ENCODE results near the gene EDC4. TPM values are rescaled to one million over a fixed set of nuclear protein-coding genes. Genes with fewer than 3 reads are reported as not detected.

Gene EDC4
- total RNA-seq: 43.3 and 46.4 TPM in 2 replicates

GRCh38 chr16:67872631-67873434 lies at the start of gene EDC4:
TSS of gene EDC4 (plus strand) at chr16:67873052. CDS start at chr16:67873262, 210 bp downstream.

GRCh38 chr16:67841816-67842508 lies 30.9 kb upstream of the EDC4 start, which contains the start of gene THAP11:
TSS of gene THAP11 (plus strand) at chr16:67842320. CDS start at chr16:67842555, 235 bp downstream.

GRCh38 chr16:67846320-67847063 lies 26.4 kb upstream of the EDC4 start, which contains the start of gene NUTF2:
TSS of gene NUTF2 (plus strand) at chr16:67846933. CDS start at chr16:67865131, 18,198 bp downstream.

DNA sequence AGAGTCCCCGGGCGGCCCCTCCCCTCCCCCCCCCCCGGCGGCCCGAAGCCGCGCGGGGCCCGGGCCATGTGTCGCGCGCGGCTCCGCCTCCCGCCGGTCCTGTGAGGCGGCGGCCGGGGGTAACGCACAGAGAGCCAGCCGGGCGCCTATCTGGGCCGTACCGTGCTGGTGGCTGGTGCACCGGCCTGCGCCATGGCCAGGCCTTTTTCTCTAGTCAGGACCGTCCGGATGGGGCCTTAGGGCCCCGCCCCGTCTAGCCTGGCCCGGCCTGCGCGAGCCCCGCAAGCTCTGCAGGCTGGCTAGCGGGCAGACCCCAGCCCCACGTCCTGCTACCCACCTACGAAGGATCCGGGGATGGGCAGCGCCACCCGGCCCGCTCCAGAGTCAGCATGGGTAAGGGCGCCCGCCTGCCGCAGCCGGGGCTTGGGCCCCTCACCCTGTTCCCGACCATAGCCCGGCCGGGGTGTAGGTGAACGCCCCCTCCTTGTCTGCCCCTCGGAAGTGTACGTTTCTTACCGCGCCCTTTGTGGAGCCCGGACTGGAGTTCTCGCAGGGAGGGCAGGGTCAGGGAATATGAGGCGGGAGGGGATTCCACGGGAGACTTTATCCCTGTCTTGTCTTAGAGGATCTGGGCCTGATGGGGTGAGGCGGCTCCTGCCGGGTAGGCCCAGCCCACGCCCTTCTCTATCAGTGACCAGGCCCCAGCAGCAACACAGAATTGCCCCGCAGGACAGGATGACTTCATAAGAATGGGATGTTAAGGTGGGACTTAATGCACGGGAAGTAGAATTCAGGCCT lies 25.6 kb upstream of the EDC4 start, which contains the start of gene CENPT:
Gene CENPT (minus strand): TSS at position 630 of the 798 bp plus-strand sequence. CDS start 13,834 bp downstream, outside the sequence.

GRCh38 chr16:67884684-67885083 lies 11.8 kb downstream of the EDC4 start, which contains the start of gene NRN1L:
TSS of gene NRN1L (plus strand) at chr16:67884885. CDS start at chr16:67884904, 19 bp downstream.

GRCh38 chr16:67892899-67893742 lies 20.3 kb downstream of the EDC4 start, which contains the start of gene PSKH1:
TSS of gene PSKH1 (plus strand) at chr16:67893254. CDS start at chr16:67908750, 15,496 bp downstream.

Other genes starting within 250 kb of the EDC4 start
- gene CARMIL2, start 227.9 kb upstream of the EDC4 start, total RNA-seq: 0.17 and 0.33 TPM in 2 replicates
- 7.2 and 10.4 TPM in 2 replicates for gene ACD, start 212.8 kb upstream of the EDC4 start, total RNA-seq
- gene PARD6A, start 212.1 kb upstream of the EDC4 start, total RNA-seq: 1.5 and 2.8 TPM in 2 replicates
- 10.7 and 11.7 TPM in 2 replicates for gene ENKD1, start 206.3 kb upstream of the EDC4 start, total RNA-seq
- 3.3 and 3.8 TPM in 2 replicates for gene C16orf86, start 206.2 kb upstream of the EDC4 start, total RNA-seq
- 63.6 and 72.4 TPM in 2 replicates for gene GFOD2, start 153.7 kb upstream of the EDC4 start, total RNA-seq
- 7.0 and 7.9 TPM in 2 replicates for gene RANBP10, start 66.5 kb upstream of the EDC4 start, total RNA-seq
- 0.26 and 0.76 TPM in 2 replicates for gene TSNAXIP1, start 66.2 kb upstream of the EDC4 start, total RNA-seq
- 34.5 and 38.6 TPM in 2 replicates for gene THAP11, start 30.7 kb upstream of the EDC4 start, total RNA-seq
- gene NUTF2, start 26.1 kb upstream of the EDC4 start, total RNA-seq: 161 and 190 TPM in 2 replicates
- 16.4 and 16.6 TPM in 2 replicates for gene CENPT, start 25.4 kb upstream of the EDC4 start, total RNA-seq
- gene NRN1L, start 11.8 kb downstream of the EDC4 start, total RNA-seq: 0.22 TPM in 1 of 2 replicates, not detected in the other
- 13.3 and 14.9 TPM in 2 replicates for gene PSKH1, start 20.2 kb downstream of the EDC4 start, total RNA-seq
- gene CTRL, start 58.8 kb downstream of the EDC4 start, total RNA-seq: 0.26 and 0.33 TPM in 2 replicates
- gene PSMB10, start 63.8 kb downstream of the EDC4 start, total RNA-seq: 70.5 and 98.4 TPM in 2 replicates
- gene LCAT, start 71.1 kb downstream of the EDC4 start, total RNA-seq: 2.8 and 3.0 TPM in 2 replicates
- 55.5 and 80.1 TPM in 2 replicates for gene SLC12A4, start 95.6 kb downstream of the EDC4 start, total RNA-seq
- 0.09 and 0.11 TPM in 2 replicates for gene DPEP3, start 107.4 kb downstream of the EDC4 start, total RNA-seq
- gene DPEP2, start 126.4 kb downstream of the EDC4 start, total RNA-seq: 15.0 and 30.2 TPM in 2 replicates
- gene DPEP2NB, start 142.9 kb downstream of the EDC4 start, total RNA-seq: 0.09 and 0.11 TPM in 2 replicates
- 23.5 and 25.4 TPM in 2 replicates for gene DDX28, start 150.2 kb downstream of the EDC4 start, total RNA-seq
- 20.9 and 23.5 TPM in 2 replicates for gene DUS2, start 150.2 kb downstream of the EDC4 start, total RNA-seq
- 19.5 and 29.1 TPM in 2 replicates for gene NFATC3, start 212.3 kb downstream of the EDC4 start, total RNA-seq